Sigmoid colon (tissue), 4 donors: ENCODE measurements around the gene SDHAF1.

Experiments used
- CTCF ChIP-seq, 4 experiments: fragments of 450-650 bp in 3 of 4; fragments of 200-600 bp in 1 of 4; IDR thresholded peaks; one replicate each; pipeline ENCODE4 v1.5.1; 2016 to 2019; ENCODE audit warnings: antibody characterized with exemption in 4 of 4, mild to moderate bottlenecking in 3 of 4, moderate library complexity in 2 of 4
- EP300 ChIP-seq, 4 donors: sonication (generic); formaldehyde crosslinking; IDR thresholded peaks; one replicate each; pipeline ENCODE4 v1.6.1; 2017; ENCODE audit warnings: antibody characterized with exemption in 4 of 4
- POLR2A ChIP-seq, 2 donors: fragments of 450-650 bp; IDR thresholded peaks; one replicate each; pipeline ENCODE4 v1.6.1; 2016; ENCODE audit warnings: antibody characterized with exemption in 2 of 2, mild to moderate bottlenecking in 2 of 2, moderate library complexity in 2 of 2
- POLR2AphosphoS5 ChIP-seq, 4 donors: sonication (generic); formaldehyde crosslinking; IDR thresholded peaks; one replicate each; pipeline ENCODE4 v1.6.1; 2017; ENCODE audit warnings: antibody characterized with exemption in 4 of 4

GRCh38 chr19:35977446-35978222 lies 17.4 kb upstream of the SDHAF1 start:
- TF ChIP-seq POLR2A (IDR thresholded peaks at IDR 0.05) = no peak
- TF ChIP-seq CTCF (IDR thresholded peaks at IDR 0.05) = no peak
- TF ChIP-seq POLR2AphosphoS5 (IDR thresholded peaks at IDR 0.05) = no peak
- no peak for TF ChIP-seq EP300 (IDR thresholded peaks at IDR 0.05)
